Nephron progenitor cell (in vitro differentiated cells): ENCODE measurements around the gene TP63.
"Not testable (repeated sequence)": the region's sequence is repeated elsewhere in the genome, so short reads cannot be mapped to it uniquely, and the experiment has no call there.

Experiments used
- DNase-seq: peaks from one replicate; pipeline ENCODE4 v3.0.0; 2021
- H3K27ac Mint-ChIP-seq: 2 replicates; pipeline ENCODE4 v1.8.0; 2021; ENCODE audit warnings: mild to moderate bottlenecking, moderate library complexity, mixed read lengths
- H3K27me3 Mint-ChIP-seq: 2 replicates; pipeline ENCODE4 v1.8.0; 2021; ENCODE audit warnings: mild to moderate bottlenecking, low read depth, mixed read lengths; ENCODE audit not compliant: poor library complexity
- H3K36me3 Mint-ChIP-seq: 2 replicates; pipeline ENCODE4 v1.8.0; 2021; ENCODE audit warnings: low read depth, mixed read lengths
- H3K4me1 Mint-ChIP-seq: 2 replicates; pipeline ENCODE4 v1.8.0; 2021; ENCODE audit warnings: mixed read lengths
- H3K4me3 Mint-ChIP-seq: 2 replicates; pipeline ENCODE4 v1.8.0; 2021; ENCODE audit warnings: mild to moderate bottlenecking, moderate library complexity, mixed read lengths
- H3K9me3 Mint-ChIP-seq: 2 replicates; pipeline ENCODE4 v1.8.0; 2021; ENCODE audit warnings: mild to moderate bottlenecking, moderate library complexity, mixed read lengths
- TF ChIP-seq, protein P1 (sequence below): fragments of 200-600 bp; sonication (generic); IDR thresholded peaks from 2 replicates; pipeline ENCODE4 v1.5.0; 2021; ENCODE audit warnings: antibody characterized with exemption

TP63 gene

DNA sequence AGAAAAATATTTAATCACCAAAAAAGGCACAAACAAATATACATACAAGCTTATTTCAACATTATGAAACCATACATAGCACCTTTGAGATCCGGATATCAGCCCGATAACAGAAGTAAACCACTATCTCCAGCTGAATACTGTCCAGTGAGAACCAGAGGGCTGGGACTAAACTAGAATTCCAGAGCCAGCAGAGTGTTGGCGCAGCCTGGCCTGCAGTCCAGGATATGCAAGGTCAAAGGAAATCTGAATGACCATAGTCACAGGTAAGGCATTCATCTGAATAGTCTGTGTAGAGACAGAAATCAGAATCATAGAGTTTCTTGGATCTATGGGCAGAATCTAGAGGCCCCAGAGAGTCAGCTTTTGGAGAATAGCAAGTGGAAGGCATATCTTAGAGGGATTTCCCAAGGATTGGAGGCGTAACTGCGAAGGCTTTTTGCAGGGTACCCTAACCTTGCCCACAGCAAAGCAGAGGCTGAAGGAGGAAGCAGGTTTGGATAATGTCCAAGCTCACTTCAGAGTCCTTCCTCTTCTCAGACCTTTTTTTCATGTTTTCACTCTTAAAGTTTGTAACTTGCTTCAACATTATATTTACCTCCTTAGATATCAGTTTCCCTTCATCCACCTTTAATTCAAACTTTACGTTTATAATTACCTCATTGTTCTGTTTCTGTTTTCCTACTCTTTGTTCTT lies 32.5 kb upstream of the TP63 start:
- H3K36me3 Mint-ChIP-seq = no peaks in the 10 kb centered on the region
- H3K27ac Mint-ChIP-seq = no peak overlapping the region
- H3K9me3 Mint-ChIP-seq = peaks cover 7% of the 10 kb centered on the region
- H3K27me3 Mint-ChIP-seq = no peaks in the 10 kb centered on the region
- TF ChIP-seq, protein P1, sequence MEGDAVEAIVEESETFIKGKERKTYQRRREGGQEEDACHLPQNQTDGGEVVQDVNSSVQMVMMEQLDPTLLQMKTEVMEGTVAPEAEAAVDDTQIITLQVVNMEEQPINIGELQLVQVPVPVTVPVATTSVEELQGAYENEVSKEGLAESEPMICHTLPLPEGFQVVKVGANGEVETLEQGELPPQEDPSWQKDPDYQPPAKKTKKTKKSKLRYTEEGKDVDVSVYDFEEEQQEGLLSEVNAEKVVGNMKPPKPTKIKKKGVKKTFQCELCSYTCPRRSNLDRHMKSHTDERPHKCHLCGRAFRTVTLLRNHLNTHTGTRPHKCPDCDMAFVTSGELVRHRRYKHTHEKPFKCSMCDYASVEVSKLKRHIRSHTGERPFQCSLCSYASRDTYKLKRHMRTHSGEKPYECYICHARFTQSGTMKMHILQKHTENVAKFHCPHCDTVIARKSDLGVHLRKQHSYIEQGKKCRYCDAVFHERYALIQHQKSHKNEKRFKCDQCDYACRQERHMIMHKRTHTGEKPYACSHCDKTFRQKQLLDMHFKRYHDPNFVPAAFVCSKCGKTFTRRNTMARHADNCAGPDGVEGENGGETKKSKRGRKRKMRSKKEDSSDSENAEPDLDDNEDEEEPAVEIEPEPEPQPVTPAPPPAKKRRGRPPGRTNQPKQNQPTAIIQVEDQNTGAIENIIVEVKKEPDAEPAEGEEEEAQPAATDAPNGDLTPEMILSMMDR = no peak
- DNase-seq = no peak
- no peaks in the 10 kb centered on the region for H3K4me1 Mint-ChIP-seq
- H3K4me3 Mint-ChIP-seq = no peak overlapping the region

DNA sequence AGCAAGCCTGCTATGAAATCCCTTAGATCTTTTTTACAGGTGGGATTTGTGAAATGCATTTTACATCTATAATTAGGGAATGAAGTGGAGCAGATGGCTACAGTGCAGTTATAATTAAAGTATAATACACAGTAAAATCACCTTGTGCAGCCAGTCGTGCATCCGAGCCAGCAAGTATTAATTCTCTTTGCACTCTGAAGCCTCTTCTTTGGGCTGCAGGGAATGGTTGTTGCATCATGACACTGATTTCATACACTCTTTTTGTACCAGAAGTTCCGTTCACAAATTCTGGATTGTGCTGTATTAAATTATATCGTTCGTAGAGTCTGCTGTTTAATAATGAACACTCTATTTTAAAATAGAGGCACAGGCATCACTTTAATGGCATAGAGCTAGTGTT lies 28.7 kb upstream of the TP63 start:
- H3K4me3 Mint-ChIP-seq = no peak overlapping the region
- no peaks in the 10 kb centered on the region for H3K36me3 Mint-ChIP-seq
- TF ChIP-seq, protein P1 = no peak
- H3K4me1 Mint-ChIP-seq = no peaks in the 10 kb centered on the region
- no peak overlapping the region for H3K27ac Mint-ChIP-seq
- H3K9me3 Mint-ChIP-seq = peaks cover 11% of the 10 kb centered on the region
- no peaks in the 10 kb centered on the region for H3K27me3 Mint-ChIP-seq
- DNase-seq = no peak

DNA sequence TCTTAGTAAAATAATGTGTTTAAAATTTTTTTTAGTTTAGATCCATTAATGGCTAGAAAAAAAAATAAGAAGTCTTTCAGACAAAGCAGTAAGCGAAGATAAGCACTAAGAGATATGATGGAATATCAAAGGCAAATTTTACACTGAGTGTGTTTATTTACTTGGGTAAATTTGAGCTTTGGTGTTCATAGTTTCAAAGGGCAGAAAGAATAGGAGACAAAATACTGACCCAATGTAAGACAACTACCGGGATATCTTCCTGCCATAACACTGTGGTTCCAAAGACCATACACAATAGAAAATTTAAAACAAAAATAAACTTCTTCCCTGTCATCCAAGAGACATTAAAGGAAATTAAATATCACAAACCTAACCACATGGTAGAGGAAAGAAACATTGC lies 25.5 kb upstream of the TP63 start:
- peaks cover 28% of the 10 kb centered on the region for H3K9me3 Mint-ChIP-seq
- DNase-seq = no peak
- no peak overlapping the region for H3K27ac Mint-ChIP-seq
- no peaks in the 10 kb centered on the region for H3K4me1 Mint-ChIP-seq
- peaks cover 8% of the 10 kb centered on the region for H3K27me3 Mint-ChIP-seq
- H3K4me3 Mint-ChIP-seq = no peak overlapping the region
- no peaks in the 10 kb centered on the region for H3K36me3 Mint-ChIP-seq
- TF ChIP-seq, protein P1 = no peak

DNA sequence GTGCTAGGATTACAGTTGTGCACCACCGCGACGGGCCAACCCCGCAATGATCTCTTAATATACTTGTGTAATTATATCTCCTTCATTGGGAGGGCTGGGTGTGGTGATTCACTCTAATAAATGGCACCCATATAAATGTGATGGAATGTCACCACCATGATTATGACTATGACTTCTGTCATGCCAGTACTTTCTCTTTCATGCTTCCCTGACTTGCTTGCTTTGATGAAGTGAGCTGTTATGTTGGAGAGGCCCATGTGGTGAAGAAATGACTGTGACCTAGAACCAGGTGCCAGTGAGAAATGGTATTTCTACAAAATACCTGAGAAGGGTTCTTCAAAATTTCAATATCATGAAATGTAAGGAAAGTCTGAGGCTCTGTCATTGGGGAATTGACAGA lies 24.4 kb upstream of the TP63 start:
- TF ChIP-seq, protein P1 = no peak
- H3K27me3 Mint-ChIP-seq = peaks cover 8% of the 10 kb centered on the region
- no peak overlapping the region for H3K4me3 Mint-ChIP-seq
- H3K9me3 Mint-ChIP-seq = peaks cover 39% of the 10 kb centered on the region
- no peak for DNase-seq
- H3K27ac Mint-ChIP-seq = no peak overlapping the region
- no peaks in the 10 kb centered on the region for H3K4me1 Mint-ChIP-seq
- H3K36me3 Mint-ChIP-seq = peaks cover 3% of the 10 kb centered on the region

DNA sequence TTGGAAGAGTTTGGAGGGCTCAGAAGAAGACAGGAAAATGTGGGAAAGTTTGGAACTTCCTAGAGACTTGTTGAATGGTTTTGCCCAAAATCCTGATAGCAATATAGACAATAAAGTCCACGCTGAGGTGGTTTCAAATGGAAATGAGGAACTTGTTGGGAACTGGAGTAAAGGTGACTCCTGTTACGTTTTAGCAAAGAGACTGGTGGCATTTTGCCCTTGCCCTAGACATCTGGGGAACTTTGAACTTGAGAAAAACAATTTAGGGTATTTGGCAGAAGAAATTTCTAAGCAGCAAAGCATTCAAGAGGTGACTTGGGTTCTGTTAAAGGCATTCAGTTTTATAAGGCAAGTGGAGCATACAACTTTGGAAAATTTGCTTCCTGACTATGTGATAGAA lies 18.5 kb upstream of the TP63 start:
- H3K4me3 Mint-ChIP-seq, H3K4me1 Mint-ChIP-seq, DNase-seq, H3K27ac Mint-ChIP-seq, H3K36me3 Mint-ChIP-seq, H3K27me3 Mint-ChIP-seq: not testable (repeated sequence)
- peaks cover 31% of the 10 kb centered on the region for H3K9me3 Mint-ChIP-seq

DNA sequence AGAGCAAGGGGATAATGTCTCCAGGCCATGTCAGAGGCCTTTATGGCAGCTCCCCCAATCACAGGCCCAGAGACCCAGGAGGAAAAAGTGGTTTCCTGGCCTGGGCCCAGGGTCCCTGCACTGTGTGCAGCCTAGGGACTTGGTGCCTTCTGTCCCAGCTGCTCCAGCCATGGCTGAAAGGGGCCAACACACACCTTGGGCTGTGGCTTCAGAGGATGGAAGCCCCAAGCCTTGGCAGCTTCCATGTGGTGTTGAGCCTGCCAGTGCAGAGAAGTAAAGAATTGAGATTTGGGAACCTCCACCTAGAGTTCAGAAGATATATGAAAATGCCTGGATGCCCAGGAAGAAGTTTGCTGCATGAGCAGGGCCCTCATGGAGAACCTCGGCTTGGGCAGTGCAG lies 18.1 kb upstream of the TP63 start:
- H3K9me3 Mint-ChIP-seq = peaks cover 31% of the 10 kb centered on the region
- H3K27me3 Mint-ChIP-seq = peaks cover 8% of the 10 kb centered on the region
- peaks cover 3% of the 10 kb centered on the region for H3K36me3 Mint-ChIP-seq
- H3K27ac Mint-ChIP-seq = no peak overlapping the region
- H3K4me1 Mint-ChIP-seq = no peaks in the 10 kb centered on the region
- no peak for DNase-seq
- TF ChIP-seq, protein P1 = no peak
- no peak overlapping the region for H3K4me3 Mint-ChIP-seq
